HUES64 (cell line): ENCODE results near the gene DPF3.

Experiments
- H3K27ac ChIP-seq: 2 replicates; pipeline ENCODE4 v1.7.0; 2013; ENCODE audit warnings: low read depth, low read length, inconsistent platforms
- H3K27me3 ChIP-seq: 2 replicates; pipeline ENCODE4 v1.6.1; 2013; ENCODE audit warnings: mild to moderate bottlenecking, low read length; ENCODE audit not compliant: insufficient read depth
- H3K36me3 ChIP-seq: 2 replicates; pipeline ENCODE4 v1.6.1; 2013; ENCODE audit warnings: mild to moderate bottlenecking, low read length; ENCODE audit not compliant: insufficient read depth
- H3K4me1 ChIP-seq: 2 replicates; pipeline ENCODE4 v1.6.1; 2013; ENCODE audit warnings: mild to moderate bottlenecking, low read length, moderate library complexity; ENCODE audit not compliant: insufficient read depth
- H3K4me3 ChIP-seq: 2 replicates; pipeline ENCODE4 v1.5.1; 2013; ENCODE audit warnings: mild to moderate bottlenecking, low read length, moderate library complexity
- H3K9ac ChIP-seq: 2 replicates; pipeline ENCODE4 v1.6.1; 2013; ENCODE audit warnings: mild to moderate bottlenecking, low read depth, low read length
- H3K9me3 ChIP-seq: 2 replicates; pipeline ENCODE4 v1.6.1; 2013; ENCODE audit warnings: low read depth, low read length; ENCODE audit not compliant: insufficient read depth
- WGBS: fragments of 150-250, 120-280 bp; methylation state at CpG from one replicate; pipeline ENCODE4 v1.1.7; 2013; ENCODE audit warnings: missing lambda C conversion rate; 5-methylcytosine and 5-hydroxymethylcytosine counted together

DPF3 gene

DNA sequence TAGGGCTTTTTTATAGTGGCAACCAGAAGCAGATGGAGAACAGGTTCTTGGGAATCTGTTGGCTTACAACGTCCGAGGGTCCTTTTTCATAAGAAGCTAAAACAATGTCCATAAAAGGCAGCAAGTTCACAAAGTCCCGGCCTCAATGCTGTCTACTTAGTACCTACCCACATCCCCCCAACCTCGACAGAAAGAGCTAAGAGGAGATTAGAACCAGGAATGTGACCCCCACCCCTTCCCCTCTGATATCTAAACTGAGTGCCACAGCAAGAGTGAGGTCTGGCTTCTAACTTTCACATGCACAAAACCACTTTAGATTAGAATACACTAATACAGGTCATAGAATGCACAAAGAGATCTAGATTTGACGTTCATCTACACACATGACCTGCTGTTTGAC, 4.5 kb downstream of the DPF3 start:
- H3K27me3 ChIP-seq: peaks cover 45% of the 10 kb centered on the region
- H3K27ac ChIP-seq: no peak overlapping the region
- no peak overlapping the region for H3K4me3 ChIP-seq
- peaks cover 53% of the 10 kb centered on the region for H3K4me1 ChIP-seq
- WGBS: 60% methylated on average over 5 of the region's 5 CpGs
- no peak overlapping the region for H3K9ac ChIP-seq
- H3K36me3 ChIP-seq: no peaks in the 10 kb centered on the region
- H3K9me3 ChIP-seq: no peaks in the 10 kb centered on the region

GRCh38 chr14:72888636-72889201, 5.2 kb downstream of the DPF3 start:
- Histone ChIP-seq H3K9me3 (no peaks in the 10 kb centered on the region), H3K27me3 (peaks cover 41% of the 10 kb centered on the region), H3K9ac (no peak overlapping the region), H3K4me1 (peaks cover 57% of the 10 kb centered on the region), H3K27ac (no peak overlapping the region), H3K4me3 (no peak overlapping the region), H3K36me3 (no peaks in the 10 kb centered on the region)
- WGBS: 87% methylated on average over 2 of the region's 2 CpGs

GRCh38 chr14:72888192-72888591, 5.7 kb downstream of the DPF3 start:
- no peaks in the 10 kb centered on the region for H3K36me3 ChIP-seq
- no peak overlapping the region for H3K9ac ChIP-seq
- peaks cover 37% of the 10 kb centered on the region for H3K27me3 ChIP-seq
- peaks cover 58% of the 10 kb centered on the region for H3K4me1 ChIP-seq
- no peak overlapping the region; the same call in 1 of the 2 replicates for H3K27ac ChIP-seq
- WGBS: 68% methylated on average over 2 of the region's 2 CpGs
- H3K9me3 ChIP-seq: no peaks in the 10 kb centered on the region
- no peak overlapping the region for H3K4me3 ChIP-seq

DNA sequence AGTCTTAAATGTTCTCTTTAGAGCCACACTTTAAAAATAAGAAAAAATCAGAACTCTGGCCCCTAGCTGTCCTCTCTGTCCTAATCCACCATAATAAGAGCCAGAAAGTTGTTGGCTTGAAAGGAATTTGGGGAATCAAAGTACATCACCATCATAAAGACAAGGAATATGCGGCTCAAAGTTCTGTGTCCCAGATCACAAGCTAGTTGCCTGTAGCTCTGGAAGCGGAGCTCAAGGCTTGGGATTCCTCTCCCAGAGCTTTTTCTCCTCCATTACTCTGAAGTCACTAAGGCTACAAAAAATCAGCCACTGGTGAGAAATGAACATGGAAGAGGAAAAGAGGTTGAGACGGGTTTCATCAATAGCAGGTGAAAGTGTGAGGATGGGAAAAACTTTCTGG, 6.4 kb downstream of the DPF3 start:
- Histone ChIP-seq H3K36me3 (no peaks in the 10 kb centered on the region), H3K4me3 (no peak overlapping the region), H3K9ac (no peak overlapping the region), H3K9me3 (no peaks in the 10 kb centered on the region), H3K27ac (peak overlapping the region; percentile 26; the same call in 1 of the 2 replicates), H3K4me1 (peaks cover 55% of the 10 kb centered on the region), H3K27me3 (peaks cover 30% of the 10 kb centered on the region)
- WGBS: 63% methylated on average over 3 of the region's 3 CpGs

DNA sequence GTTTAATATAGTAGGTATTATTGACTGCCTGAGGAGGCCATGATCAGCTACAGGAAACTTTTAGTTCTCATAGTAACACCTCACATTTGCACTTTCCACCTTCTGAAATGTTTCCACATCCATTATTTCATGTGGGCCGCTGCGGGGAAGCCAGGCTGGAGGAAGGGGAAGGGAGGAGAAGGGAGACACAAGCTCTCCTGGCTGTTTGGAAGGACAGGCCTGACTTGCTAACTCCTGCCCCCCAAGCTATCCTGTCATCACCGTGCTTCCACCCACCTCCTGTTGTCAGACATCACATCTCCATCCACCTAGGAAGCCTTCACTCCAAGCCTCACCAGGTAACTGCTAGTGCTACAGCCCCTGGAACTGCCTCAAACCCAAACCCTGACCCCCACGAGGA, 9.5 kb downstream of the DPF3 start:
- WGBS: 61% methylated on average over 4 of the region's 4 CpGs
- Histone ChIP-seq H3K36me3 (no peaks in the 10 kb centered on the region), H3K27ac (no peak overlapping the region), H3K9ac (no peak overlapping the region), H3K27me3 (no peaks in the 10 kb centered on the region), H3K9me3 (no peaks in the 10 kb centered on the region), H3K4me3 (no peak overlapping the region), H3K4me1 (peaks cover 31% of the 10 kb centered on the region)

GRCh38 chr14:72883961-72884360, 9.9 kb downstream of the DPF3 start:
- H3K36me3 ChIP-seq: no peaks in the 10 kb centered on the region
- no peak overlapping the region for H3K9ac ChIP-seq
- H3K4me3 ChIP-seq: no peak overlapping the region
- H3K9me3 ChIP-seq: no peaks in the 10 kb centered on the region
- H3K27ac ChIP-seq: no peak overlapping the region
- WGBS: 52% methylated on average over 4 of the region's 4 CpGs
- H3K4me1 ChIP-seq: peaks cover 27% of the 10 kb centered on the region
- no peaks in the 10 kb centered on the region for H3K27me3 ChIP-seq

GRCh38 chr14:72883109-72883508, 10.8 kb downstream of the DPF3 start:
- Histone ChIP-seq H3K9ac (no peak overlapping the region), H3K27ac (no peak overlapping the region), H3K27me3 (no peaks in the 10 kb centered on the region), H3K4me1 (peaks cover 19% of the 10 kb centered on the region), H3K4me3 (no peak overlapping the region), H3K9me3 (no peaks in the 10 kb centered on the region), H3K36me3 (no peaks in the 10 kb centered on the region)
- WGBS: 98% methylated on average over 2 of the region's 2 CpGs

- H3K4me3 ChIP-seq: no peak overlapping the region
- H3K36me3 ChIP-seq: no peaks in the 10 kb centered on the region
- no peaks in the 10 kb centered on the region for H3K9me3 ChIP-seq
- H3K27me3 ChIP-seq: no peaks in the 10 kb centered on the region
- no peak overlapping the region for H3K9ac ChIP-seq
- H3K27ac ChIP-seq: no peak overlapping the region
- peaks cover 12% of the 10 kb centered on the region for H3K4me1 ChIP-seq
- WGBS: 61% methylated on average over 7 of the region's 7 CpGs
These were observed 11.4 kb downstream of the DPF3 start for GRCh38 chr14:72882463-72882862.

- Histone ChIP-seq H3K4me3 (no peak overlapping the region), H3K9me3 (no peaks in the 10 kb centered on the region), H3K4me1 (peaks cover 12% of the 10 kb centered on the region), H3K36me3 (no peaks in the 10 kb centered on the region), H3K9ac (no peak overlapping the region), H3K27ac (no peak overlapping the region), H3K27me3 (no peaks in the 10 kb centered on the region)
- 80% methylated on average over 1 of the region's 1 CpG for WGBS
These were observed 11.9 kb downstream of the DPF3 start for GRCh38 chr14:72882047-72882446.

DNA sequence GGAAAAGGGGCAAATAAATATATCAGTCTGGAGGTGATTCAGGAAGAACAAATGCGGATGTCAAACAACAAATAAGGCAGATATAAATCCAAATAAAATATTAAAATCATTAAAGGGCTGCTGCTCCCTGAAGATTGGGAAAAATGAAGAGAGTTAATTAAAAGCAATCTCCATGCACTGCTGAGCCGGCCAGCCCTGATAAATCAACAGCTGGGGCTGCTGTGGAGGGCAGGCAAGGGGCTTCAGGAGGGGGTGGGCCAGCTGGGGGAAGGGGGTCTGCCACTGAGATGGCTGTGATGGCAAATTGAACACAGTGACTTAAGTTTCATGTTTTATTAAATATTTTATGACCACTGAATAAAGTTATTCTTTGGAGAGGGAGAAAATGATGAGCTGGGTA, 12.4 kb downstream of the DPF3 start:
- Histone ChIP-seq H3K9ac (no peak overlapping the region), H3K4me1 (peaks cover 17% of the 10 kb centered on the region), H3K4me3 (no peak overlapping the region), H3K27me3 (no peaks in the 10 kb centered on the region), H3K27ac (no peak overlapping the region), H3K9me3 (no peaks in the 10 kb centered on the region), H3K36me3 (no peaks in the 10 kb centered on the region)
- whole genome bisulfite sequencing: 65% methylated on average over 1 of the region's 2 CpGs

DNA sequence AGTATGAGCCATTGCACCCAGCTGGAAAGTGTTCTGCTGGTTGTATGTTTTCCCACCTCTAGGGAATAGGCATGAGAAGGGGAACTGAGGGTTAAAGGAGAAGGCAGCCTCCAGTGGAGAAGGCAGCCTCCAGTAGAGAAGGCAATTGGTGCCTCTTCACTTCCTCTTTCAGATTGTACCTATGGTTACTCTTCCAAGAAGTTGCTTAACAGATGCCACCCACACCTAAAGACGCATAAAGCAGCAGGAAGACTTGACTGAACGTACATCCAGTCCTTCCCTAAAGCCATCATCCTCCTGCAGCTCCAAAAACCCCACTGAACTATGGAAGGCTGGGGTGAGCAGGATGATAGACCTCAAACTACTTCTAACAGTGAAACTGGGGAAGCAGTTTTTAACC, 13.1 kb downstream of the DPF3 start:
- WGBS: 84% methylated on average over 2 of the region's 2 CpGs
- H3K36me3 ChIP-seq: no peaks in the 10 kb centered on the region
- H3K9ac ChIP-seq: no peak overlapping the region
- H3K4me1 ChIP-seq: peaks cover 24% of the 10 kb centered on the region
- H3K27me3 ChIP-seq: no peaks in the 10 kb centered on the region
- no peak overlapping the region for H3K27ac ChIP-seq
- H3K9me3 ChIP-seq: no peaks in the 10 kb centered on the region
- no peak overlapping the region for H3K4me3 ChIP-seq

GRCh38 chr14:72880164-72880563, 13.7 kb downstream of the DPF3 start:
- WGBS: 94% methylated on average over 2 of the region's 2 CpGs
- no peak overlapping the region for H3K4me3 ChIP-seq
- no peaks in the 10 kb centered on the region for H3K36me3 ChIP-seq
- peaks cover 24% of the 10 kb centered on the region for H3K4me1 ChIP-seq
- no peak overlapping the region for H3K27ac ChIP-seq
- H3K9ac ChIP-seq: no peak overlapping the region
- no peaks in the 10 kb centered on the region for H3K27me3 ChIP-seq
- H3K9me3 ChIP-seq: no peaks in the 10 kb centered on the region
